Sigmoid colon (tissue), 4 donors: ENCODE data around the gene WNT6.
"Not testable (repeated sequence)": the region's sequence is repeated elsewhere in the genome, so short reads cannot be mapped to it uniquely, and the experiment has no call there.

Experiments used
- EP300 ChIP-seq, 4 donors: sonication (generic); formaldehyde crosslinking; IDR thresholded peaks; one replicate each; pipeline ENCODE4 v1.6.1; 2017; ENCODE audit warnings: antibody characterized with exemption in 4 of 4
- POLR2A ChIP-seq, 2 donors: fragments of 450-650 bp; IDR thresholded peaks; one replicate each; pipeline ENCODE4 v1.6.1; 2016; ENCODE audit warnings: antibody characterized with exemption in 2 of 2, mild to moderate bottlenecking in 2 of 2, moderate library complexity in 2 of 2
- POLR2AphosphoS5 ChIP-seq, 4 donors: sonication (generic); formaldehyde crosslinking; IDR thresholded peaks; one replicate each; pipeline ENCODE4 v1.6.1; 2017; ENCODE audit warnings: antibody characterized with exemption in 4 of 4
- TF ChIP-seq, protein P1 (sequence below), 4 experiments: fragments of 450-650 bp in 3 of 4; fragments of 200-600 bp in 1 of 4; IDR thresholded peaks; one replicate each; pipeline ENCODE4 v1.5.1; 2016 to 2019; ENCODE audit warnings: antibody characterized with exemption in 4 of 4, mild to moderate bottlenecking in 3 of 4, moderate library complexity in 2 of 4

- TF ChIP-seq, protein P1, sequence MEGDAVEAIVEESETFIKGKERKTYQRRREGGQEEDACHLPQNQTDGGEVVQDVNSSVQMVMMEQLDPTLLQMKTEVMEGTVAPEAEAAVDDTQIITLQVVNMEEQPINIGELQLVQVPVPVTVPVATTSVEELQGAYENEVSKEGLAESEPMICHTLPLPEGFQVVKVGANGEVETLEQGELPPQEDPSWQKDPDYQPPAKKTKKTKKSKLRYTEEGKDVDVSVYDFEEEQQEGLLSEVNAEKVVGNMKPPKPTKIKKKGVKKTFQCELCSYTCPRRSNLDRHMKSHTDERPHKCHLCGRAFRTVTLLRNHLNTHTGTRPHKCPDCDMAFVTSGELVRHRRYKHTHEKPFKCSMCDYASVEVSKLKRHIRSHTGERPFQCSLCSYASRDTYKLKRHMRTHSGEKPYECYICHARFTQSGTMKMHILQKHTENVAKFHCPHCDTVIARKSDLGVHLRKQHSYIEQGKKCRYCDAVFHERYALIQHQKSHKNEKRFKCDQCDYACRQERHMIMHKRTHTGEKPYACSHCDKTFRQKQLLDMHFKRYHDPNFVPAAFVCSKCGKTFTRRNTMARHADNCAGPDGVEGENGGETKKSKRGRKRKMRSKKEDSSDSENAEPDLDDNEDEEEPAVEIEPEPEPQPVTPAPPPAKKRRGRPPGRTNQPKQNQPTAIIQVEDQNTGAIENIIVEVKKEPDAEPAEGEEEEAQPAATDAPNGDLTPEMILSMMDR (IDR thresholded peaks at IDR 0.05), result not testable (repeated sequence)
- TF ChIP-seq POLR2A, POLR2AphosphoS5, EP300 (IDR thresholded peaks at IDR 0.05): not testable (repeated sequence)
Observed at GRCh38 chr2:218846963-218847362, 12.6 kb upstream of the WNT6 start.
